GM23338 (cell line): Measurements from ENCODE around the gene TGFBR3.

Experiments used
- CREB1 ChIP-seq: fragments of 250-450 bp; sonication (Bioruptor Pico); IDR thresholded peaks from 2 replicates; pipeline ENCODE4 v1.5.0; 2020; ENCODE audit warnings: low read depth, mild to moderate bottlenecking, moderate library complexity
- ETS1 ChIP-seq: IDR thresholded peaks from 2 replicates; pipeline ENCODE4 v1.6.1; 2016; ENCODE audit warnings: antibody characterized with exemption
- EZH2 ChIP-seq: fragments of 200-600 bp; sonication (generic); IDR thresholded peaks from one replicate; pipeline ENCODE4 v1.8.0; 2017; ENCODE audit warnings: antibody characterized with exemption, mild to moderate bottlenecking, low read depth; ENCODE audit not compliant: unreplicated experiment
- EZH2phosphoT487 ChIP-seq: fragments of 200-600 bp; sonication (generic); IDR thresholded peaks from one replicate; pipeline ENCODE4 v1.8.1; 2018; ENCODE audit warnings: antibody characterized with exemption; ENCODE audit not compliant: unreplicated experiment
- JUNB ChIP-seq: IDR thresholded peaks from one replicate; pipeline ENCODE4 v1.6.1; 2016; ENCODE audit warnings: antibody characterized with exemption; ENCODE audit not compliant: unreplicated experiment
- POLR2AphosphoS5 ChIP-seq: IDR thresholded peaks from 2 replicates; pipeline ENCODE4 v1.6.1; 2016; ENCODE audit warnings: antibody characterized with exemption, low read depth
- STAT1 ChIP-seq: IDR thresholded peaks from one replicate; pipeline ENCODE4 v1.6.1; 2016; ENCODE audit warnings: antibody characterized with exemption; ENCODE audit not compliant: unreplicated experiment
- ZNF114 ChIP-seq: fragments of 250-450 bp; sonication (Bioruptor Pico); IDR thresholded peaks from 2 replicates; pipeline ENCODE4 v1.5.0; 2020; ENCODE audit warnings: mild to moderate bottlenecking, moderate library complexity
- ZNF331 ChIP-seq: fragments of 250-450 bp; sonication (Bioruptor Pico); IDR thresholded peaks from 2 replicates; pipeline ENCODE4 v1.5.0; 2020; ENCODE audit warnings: low read depth, mild to moderate bottlenecking, moderate library complexity
- ZNF462 ChIP-seq: fragments of 250-450 bp; sonication (Bioruptor Pico); IDR thresholded peaks from 2 replicates; pipeline ENCODE4 v1.5.0; 2020; ENCODE audit warnings: mild to moderate bottlenecking, moderate library complexity
- TF ChIP-seq, protein P1 (sequence below), 2 experiments: fragments of 200-600 bp in 1 of 2; sonication (generic) in 1 of 2; conservative IDR thresholded peaks; 2 replicates each; pipeline versions ENCODE4 v1.5.1 to v1.6.1; 2016 to 2017; ENCODE audit warnings: antibody characterized with exemption in 2 of 2, low read depth in 2 of 2, mild to moderate bottlenecking in 2 of 2, moderate library complexity in 1 of 2
- TF ChIP-seq, protein P2 (sequence below): IDR thresholded peaks from one replicate; pipeline ENCODE4 v1.6.1; 2018; ENCODE audit warnings: antibody characterized with exemption; ENCODE audit not compliant: unreplicated experiment

DNA sequence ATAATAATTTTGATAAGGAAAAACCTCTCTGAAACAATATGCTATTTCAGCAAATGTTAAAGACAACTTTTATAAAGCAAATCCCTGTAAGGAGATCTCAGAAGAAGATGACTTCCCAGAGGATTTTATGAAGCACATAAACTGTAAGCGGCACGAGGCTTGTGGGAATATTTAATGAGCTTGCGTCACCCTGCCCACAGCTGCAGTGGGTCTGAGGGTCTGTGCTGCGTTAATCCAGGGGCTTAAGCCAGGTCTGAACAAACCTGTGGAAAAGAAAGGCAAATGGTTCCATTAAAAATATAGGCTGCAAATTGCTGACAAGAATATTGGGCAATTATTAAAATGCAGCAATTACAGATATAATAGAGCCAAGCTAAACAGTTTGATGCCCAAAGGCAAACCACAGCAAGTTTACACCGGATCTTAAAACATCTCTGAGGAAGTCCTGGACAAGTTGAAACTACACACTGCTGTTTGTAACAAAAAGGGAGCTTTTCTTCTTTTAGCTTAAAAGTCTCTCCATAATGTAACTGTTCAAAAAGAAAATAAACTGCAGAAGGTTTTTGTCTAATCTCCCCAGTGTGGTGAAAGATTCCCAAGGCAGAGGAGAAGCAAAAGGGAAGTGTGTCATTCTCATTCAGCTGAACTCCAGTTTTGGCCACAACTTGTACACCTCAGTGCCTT is 21.8 kb downstream of the TGFBR3 start:
- TF ChIP-seq, protein P1, sequence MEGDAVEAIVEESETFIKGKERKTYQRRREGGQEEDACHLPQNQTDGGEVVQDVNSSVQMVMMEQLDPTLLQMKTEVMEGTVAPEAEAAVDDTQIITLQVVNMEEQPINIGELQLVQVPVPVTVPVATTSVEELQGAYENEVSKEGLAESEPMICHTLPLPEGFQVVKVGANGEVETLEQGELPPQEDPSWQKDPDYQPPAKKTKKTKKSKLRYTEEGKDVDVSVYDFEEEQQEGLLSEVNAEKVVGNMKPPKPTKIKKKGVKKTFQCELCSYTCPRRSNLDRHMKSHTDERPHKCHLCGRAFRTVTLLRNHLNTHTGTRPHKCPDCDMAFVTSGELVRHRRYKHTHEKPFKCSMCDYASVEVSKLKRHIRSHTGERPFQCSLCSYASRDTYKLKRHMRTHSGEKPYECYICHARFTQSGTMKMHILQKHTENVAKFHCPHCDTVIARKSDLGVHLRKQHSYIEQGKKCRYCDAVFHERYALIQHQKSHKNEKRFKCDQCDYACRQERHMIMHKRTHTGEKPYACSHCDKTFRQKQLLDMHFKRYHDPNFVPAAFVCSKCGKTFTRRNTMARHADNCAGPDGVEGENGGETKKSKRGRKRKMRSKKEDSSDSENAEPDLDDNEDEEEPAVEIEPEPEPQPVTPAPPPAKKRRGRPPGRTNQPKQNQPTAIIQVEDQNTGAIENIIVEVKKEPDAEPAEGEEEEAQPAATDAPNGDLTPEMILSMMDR (conservative IDR thresholded peaks at IDR 0.05; ENCODE audit: low read depth in 2 of 2), result no peak
- TF ChIP-seq EZH2phosphoT487 (no peak), EZH2 (no peak), CREB1 (CRISPR knock-in tag) (no peak), POLR2AphosphoS5 (no peak), JUNB (no peak), ZNF114 (CRISPR knock-in tag) (no peak), ETS1 (no peak), ZNF462 (CRISPR knock-in tag) (no peak), STAT1 (no peak), ZNF331 (no peak)
- TF ChIP-seq, protein P2, sequence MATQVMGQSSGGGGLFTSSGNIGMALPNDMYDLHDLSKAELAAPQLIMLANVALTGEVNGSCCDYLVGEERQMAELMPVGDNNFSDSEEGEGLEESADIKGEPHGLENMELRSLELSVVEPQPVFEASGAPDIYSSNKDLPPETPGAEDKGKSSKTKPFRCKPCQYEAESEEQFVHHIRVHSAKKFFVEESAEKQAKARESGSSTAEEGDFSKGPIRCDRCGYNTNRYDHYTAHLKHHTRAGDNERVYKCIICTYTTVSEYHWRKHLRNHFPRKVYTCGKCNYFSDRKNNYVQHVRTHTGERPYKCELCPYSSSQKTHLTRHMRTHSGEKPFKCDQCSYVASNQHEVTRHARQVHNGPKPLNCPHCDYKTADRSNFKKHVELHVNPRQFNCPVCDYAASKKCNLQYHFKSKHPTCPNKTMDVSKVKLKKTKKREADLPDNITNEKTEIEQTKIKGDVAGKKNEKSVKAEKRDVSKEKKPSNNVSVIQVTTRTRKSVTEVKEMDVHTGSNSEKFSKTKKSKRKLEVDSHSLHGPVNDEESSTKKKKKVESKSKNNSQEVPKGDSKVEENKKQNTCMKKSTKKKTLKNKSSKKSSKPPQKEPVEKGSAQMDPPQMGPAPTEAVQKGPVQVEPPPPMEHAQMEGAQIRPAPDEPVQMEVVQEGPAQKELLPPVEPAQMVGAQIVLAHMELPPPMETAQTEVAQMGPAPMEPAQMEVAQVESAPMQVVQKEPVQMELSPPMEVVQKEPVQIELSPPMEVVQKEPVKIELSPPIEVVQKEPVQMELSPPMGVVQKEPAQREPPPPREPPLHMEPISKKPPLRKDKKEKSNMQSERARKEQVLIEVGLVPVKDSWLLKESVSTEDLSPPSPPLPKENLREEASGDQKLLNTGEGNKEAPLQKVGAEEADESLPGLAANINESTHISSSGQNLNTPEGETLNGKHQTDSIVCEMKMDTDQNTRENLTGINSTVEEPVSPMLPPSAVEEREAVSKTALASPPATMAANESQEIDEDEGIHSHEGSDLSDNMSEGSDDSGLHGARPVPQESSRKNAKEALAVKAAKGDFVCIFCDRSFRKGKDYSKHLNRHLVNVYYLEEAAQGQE, result no peak
